H1 (cell line): ENCODE measurements around the gene MED10. TPM values are rescaled to one million over a fixed set of nuclear protein-coding genes. Genes with fewer than 3 reads are reported as not detected.

Experiments
- CTCF ChIA-PET: fragments of 300-600 bp; sonication (Branson Sonifier 250); formaldehyde crosslinking; loops from one replicate; lab custom pipeline; 2021; ENCODE audit not compliant: partially characterized antibody; lab: Charles Lee
- POLR2A ChIA-PET: fragments of 300-600 bp; sonication (Branson Sonifier 250); formaldehyde crosslinking; loops from one replicate; lab custom pipeline; 2021; ENCODE audit warnings: inconsistent platforms; ENCODE audit not compliant: partially characterized antibody; lab: Charles Lee
- DNase-seq, 2 experiments: peaks; one replicate each; pipeline versions ENCODE4 v3.0.0 to v3.0.0-alpha.2; 2010 to 2022; ENCODE audit warnings: low spot score in 2 of 2, low read depth in 1 of 2, mixed read lengths in 1 of 2
- FAIRE-seq: peaks from 2 replicates; lab custom pipeline; 2011; peaks lifted over from hg19 to GRCh38; lab: Jason Lieb, UNC
- H2AFZ ChIP-seq: 2 replicates; pipeline ENCODE4 v1.8.1; 2012; ENCODE audit warnings: low read length, inconsistent platforms
- H2AK5ac ChIP-seq: 2 replicates; pipeline ENCODE4 v1.6.1; 2013; ENCODE audit warnings: low read depth, low read length
- H2BK120ac ChIP-seq: replicated peaks from 2 replicates; pipeline ENCODE3; 2013; ENCODE audit warnings: low read depth, low read length, inconsistent platforms
- H2BK12ac ChIP-seq: 2 replicates; pipeline ENCODE4 v1.6.1; 2013; ENCODE audit warnings: low read depth, low read length
- H2BK15ac ChIP-seq: 2 replicates; pipeline ENCODE4 v1.6.1; 2013; ENCODE audit warnings: low read length
- H2BK20ac ChIP-seq: 2 replicates; pipeline ENCODE4 v1.6.1; 2013; ENCODE audit warnings: low read length
- H2BK5ac ChIP-seq: 2 replicates; pipeline ENCODE4 v1.6.1; 2013; ENCODE audit warnings: low read depth, low read length
- H3K14ac ChIP-seq: 2 replicates; pipeline ENCODE4 v1.6.1; 2013; ENCODE audit warnings: inconsistent platforms; ENCODE audit not compliant: insufficient read length
- H3K18ac ChIP-seq: 2 replicates; pipeline ENCODE4 v1.6.1; 2013; ENCODE audit warnings: low read length; ENCODE audit errors: extremely low read depth
- H3K23ac ChIP-seq: 2 replicates; pipeline ENCODE4 v1.6.1; 2013; ENCODE audit warnings: inconsistent platforms; ENCODE audit not compliant: insufficient read length
- H3K23me2 ChIP-seq: 2 replicates; pipeline ENCODE4 v1.6.1; 2013; ENCODE audit warnings: low read depth, low read length
- H3K27ac ChIP-seq: 2 replicates; pipeline ENCODE4 v1.6.1; 2011; ENCODE audit warnings: low read depth, low read length, inconsistent platforms
- H3K27me3 ChIP-seq, 4 experiments: replicated peaks in 1 of 4; 1 replicate in 1 of 4; 2 replicates in 3 of 4; pipeline versions ENCODE4 v1.6.1 to v1.8.1; 2011 to 2013; ENCODE audit warnings: low read length in 3 of 4, mild to moderate bottlenecking in 3 of 4, inconsistent platforms in 2 of 4, mixed read lengths in 2 of 4, moderate library complexity in 1 of 4; ENCODE audit not compliant: control insufficient read depth in 3 of 4, insufficient read depth in 3 of 4; ENCODE audit errors: extremely low read depth in 1 of 4
- H3K36me3 ChIP-seq, 4 experiments: 2 replicates each; pipeline versions ENCODE4 v1.6.1 to v1.8.1; 2011 to 2013; ENCODE audit warnings: mild to moderate bottlenecking in 4 of 4, low read length in 3 of 4, moderate library complexity in 2 of 4, control low read depth in 1 of 4, inconsistent platforms in 1 of 4; ENCODE audit not compliant: insufficient read depth in 4 of 4, control insufficient read depth in 2 of 4
- H3K4ac ChIP-seq: replicated peaks from 2 replicates; pipeline ENCODE3; 2013; ENCODE audit warnings: low read length, low read depth, mixed read lengths, inconsistent platforms; ENCODE audit not compliant: insufficient read length
- H3K4me1 ChIP-seq, 4 experiments: replicated peaks in 1 of 4; 1 replicate in 1 of 4; 2 replicates in 3 of 4; pipeline versions ENCODE4 v1.6.1 to v1.8.1; 2011 to 2013; ENCODE audit warnings: low read length in 3 of 4, inconsistent platforms in 2 of 4, mixed read lengths in 1 of 4; ENCODE audit not compliant: insufficient read depth in 4 of 4, control insufficient read depth in 3 of 4
- H3K4me2 ChIP-seq, 2 experiments: 2 replicates each; pipeline versions ENCODE4 v1.6.1 to v1.8.1; 2011 to 2013; ENCODE audit warnings: low read depth in 2 of 2, low read length in 2 of 2, control low read depth in 1 of 2, inconsistent platforms in 1 of 2, mild to moderate bottlenecking in 1 of 2; ENCODE audit not compliant: insufficient read depth in 1 of 2
- H3K4me3 ChIP-seq, 4 experiments: fragments of 200-600, 300-600 bp in 1 of 4; sonication (generic), shearing (Covaris generic), sonication (Bioruptor Twin) in 1 of 4; 2 replicates each; pipeline versions ENCODE4 v1.5.1 to v1.8.1; 2011 to 2016; ENCODE audit warnings: low read length in 4 of 4, low read depth in 3 of 4, control low read depth in 2 of 4, inconsistent platforms in 2 of 4, mild to moderate bottlenecking in 2 of 4, mixed read lengths in 1 of 4, moderate library complexity in 1 of 4; ENCODE audit not compliant: insufficient read depth in 2 of 4; ENCODE audit errors: extremely low read depth in 1 of 4
- H3K56ac ChIP-seq: replicated peaks from 2 replicates; pipeline ENCODE3; 2013; ENCODE audit warnings: low read depth, mild to moderate bottlenecking, mixed read lengths, low read length, inconsistent platforms; ENCODE audit not compliant: insufficient read length
- H3K79me1 ChIP-seq: 2 replicates; pipeline ENCODE4 v1.6.1; 2013; ENCODE audit warnings: low read depth, low read length, control low read depth
- H3K79me2 ChIP-seq, 2 experiments: 2 replicates each; pipeline versions ENCODE4 v1.6.1 to v1.8.1; 2012 to 2013; ENCODE audit warnings: low read length in 2 of 2, mild to moderate bottlenecking in 2 of 2, inconsistent platforms in 1 of 2; ENCODE audit not compliant: insufficient read depth in 2 of 2, control insufficient read depth in 1 of 2
- H3K9ac ChIP-seq, 4 experiments: replicated peaks in 1 of 4; 1 replicate in 1 of 4; 2 replicates in 3 of 4; pipeline versions ENCODE4 v1.6.1 to v1.8.1; 2011 to 2013; ENCODE audit warnings: low read depth in 3 of 4, low read length in 3 of 4, control low read depth in 2 of 4, mild to moderate bottlenecking in 2 of 4, moderate library complexity in 2 of 4, inconsistent platforms in 1 of 4; ENCODE audit errors: extremely low read depth in 1 of 4
- H3K9me3 ChIP-seq, 2 experiments: 2 replicates each; pipeline versions ENCODE4 v1.6.1 to v1.8.1; 2012 to 2013; ENCODE audit warnings: mild to moderate bottlenecking in 2 of 2, moderate library complexity in 2 of 2, control low read depth in 1 of 2, inconsistent platforms in 1 of 2, low read depth in 1 of 2, low read length in 1 of 2, mixed read lengths in 1 of 2; ENCODE audit not compliant: insufficient read depth in 2 of 2
- H4K20me1 ChIP-seq, 2 experiments: replicated peaks in 1 of 2; 2 replicates each; pipeline versions ENCODE3 to v1.8.1; 2011 to 2013; ENCODE audit warnings: inconsistent platforms in 2 of 2, low read length in 2 of 2, mild to moderate bottlenecking in 1 of 2; ENCODE audit not compliant: insufficient read depth in 2 of 2, control insufficient read depth in 1 of 2
- H4K5ac ChIP-seq: 2 replicates; pipeline ENCODE4 v1.6.1; 2013; ENCODE audit warnings: low read length, low read depth, mixed read lengths, inconsistent platforms; ENCODE audit not compliant: insufficient read length
- H4K8ac ChIP-seq: 2 replicates; pipeline ENCODE4 v1.8.0; 2013; ENCODE audit warnings: mild to moderate bottlenecking, moderate library complexity, low read length, inconsistent platforms; ENCODE audit not compliant: insufficient read depth; ENCODE audit errors: extremely low read depth
- H4K91ac ChIP-seq: replicated peaks from 2 replicates; pipeline ENCODE3; 2013; ENCODE audit warnings: low read length, mixed read lengths, inconsistent platforms; ENCODE audit not compliant: insufficient read length
- WGBS, 2 experiments: shearing (Covaris generic) in 1 of 2; methylation state at CpG; one replicate each; pipeline versions ENCODE4 v1.1.6 to v1.1.7; 2013 to 2015; ENCODE audit warnings: low lambda C conversion rate in 2 of 2, mixed read lengths in 2 of 2, inconsistent platforms in 1 of 2, low coverage in 1 of 2, missing lambda C conversion rate in 1 of 2; ENCODE audit not compliant: insufficient replicate concordance in 2 of 2, insufficient coverage in 1 of 2, insufficient read length in 1 of 2; ENCODE audit errors: extremely low coverage in 1 of 2, missing lambda C conversion rate in 1 of 2; 5-methylcytosine and 5-hydroxymethylcytosine counted together
- polyA plus RNA-seq, 7 experiments: library from polyadenylated mRNA; depleted of rRNA in 3 of 7; stranded (reverse) in 5 of 7; unstranded in 2 of 7; fragments of >200 nt in 5 of 7; fragments of 200-250 nt in 2 of 7; gene quantifications; 1 replicate in 5 of 7; 2 replicates in 1 of 7; 4 replicates in 1 of 7; pipeline versions ENCODE4 v1.2.1 to v1.2.3, GENCODE V29; 2011 to 2013; ENCODE audit warnings: missing spikeins in 2 of 7, mixed read lengths in 2 of 7
- total RNA-seq: library from RNA; stranded (reverse); fragmentation: NEBNext Ultra II Directional; extraction: Animal tissue kit (Norgen Biotek cat#: 25700); gene quantifications from 2 replicates; pipeline ENCODE4 v1.2.1, GENCODE V29; 2021

The MED10 gene
- total and polyA plus RNA-seq, 2 of the 8 experiments (the other 6 are each of a cell fraction or from before 2014, with no cell fraction given) = 20.1 to 23.2 TPM

GRCh38 chr5:6410421-6410820, 32.1 kb upstream of the MED10 start:
- H3K79me2 ChIP-seq = no peaks in the 10 kb centered on the region
- H3K27me3 ChIP-seq = peaks cover 0 to 1% (median 0%) of the 10 kb centered on the region in 4 experiments; a peak in 2 of 7 replicates
- no peak overlapping the region for H2BK5ac ChIP-seq
- no peak overlapping the region for H2BK120ac ChIP-seq
- no peak overlapping the region for H2BK15ac ChIP-seq
- no peak for FAIRE-seq
- no peak overlapping the region for H3K56ac ChIP-seq
- no peak overlapping the region for H3K18ac ChIP-seq
- no peak overlapping the region for H3K14ac ChIP-seq
- no peak overlapping the region for H3K9ac ChIP-seq
- H4K91ac ChIP-seq = no peak overlapping the region
- no peak overlapping the region for H3K23ac ChIP-seq
- H3K4me2 ChIP-seq = no peak overlapping the region
- no peak overlapping the region for H4K8ac ChIP-seq
- no peaks in the 10 kb centered on the region for H3K79me1 ChIP-seq
- H2AFZ ChIP-seq = no peak overlapping the region
- no peak overlapping the region for H2BK20ac ChIP-seq
- no peaks in the 10 kb centered on the region for H3K4me1 ChIP-seq
- no peak overlapping the region for H3K4ac ChIP-seq
- DNase-seq = no peak
- H4K5ac ChIP-seq = no peak overlapping the region
- no peaks in the 10 kb centered on the region for H3K9me3 ChIP-seq
- no peak overlapping the region for H2AK5ac ChIP-seq
- no peak overlapping the region for H3K27ac ChIP-seq
- POLR2A ChIA-PET = no interaction called here
- H3K23me2 ChIP-seq = no peaks in the 10 kb centered on the region
- CTCF ChIA-PET = no interaction called here
- H3K36me3 ChIP-seq = no peaks in the 10 kb centered on the region
- no peak overlapping the region for H3K4me3 ChIP-seq
- H2BK12ac ChIP-seq = no peak overlapping the region
- 89% methylated on average over 9 of the region's 9 CpGs; no CpG with 5 or more reads in 1 of the 2 experiments for WGBS, 2 experiments
- no peaks in the 10 kb centered on the region for H4K20me1 ChIP-seq
